B cell (primary cell): ENCODE data around the gene KCNJ10. TPM values are rescaled to one million over a fixed set of nuclear protein-coding genes. Genes with fewer than 3 reads are reported as not detected.

ENCODE experiments used
- ATAC-seq: fragments of 200-7000 bp; cut with Tn5 transposase; one replicate; pipeline ENCODE4 v1.10.0; 2021; ENCODE audit warnings: low read depth, mild to moderate bottlenecking, moderate number of reproducible peaks, moderate library complexity
- CTCF ChIA-PET: fragments of 350-600 bp; sonication (Branson Sonifier 250); formaldehyde crosslinking; loops from one replicate; lab custom pipeline; 2021; ENCODE audit warnings: antibody characterized with exemption, inconsistent platforms; lab: Charles Lee
- POLR2A ChIA-PET: fragments of 350-600 bp; sonication (Branson Sonifier 250); formaldehyde crosslinking; loops from one replicate; lab custom pipeline; 2021; ENCODE audit warnings: antibody characterized with exemption; lab: Charles Lee
- DNase-seq: peaks from one replicate; pipeline ENCODE4 v3.0.0; 2013
- H2AFZ ChIP-seq: 2 replicates; pipeline ENCODE4 v1.6.1; 2012; ENCODE audit warnings: mild to moderate bottlenecking, low read depth, low read length; ENCODE audit not compliant: insufficient read depth, poor library complexity, severe bottlenecking
- H3K27ac ChIP-seq, 2 donors: 1 replicate in 1 of 2; 2 replicates in 1 of 2; pipeline ENCODE4 v1.5.1; 2012 to 2013; ENCODE audit warnings: low read length in 2 of 2, mild to moderate bottlenecking in 2 of 2, moderate library complexity in 1 of 2
- H3K27me3 ChIP-seq, 4 experiments: fragments of 200-600 bp in 1 of 4; sonication (generic) in 1 of 4; replicated peaks in 1 of 4; 1 replicate in 2 of 4; 2 replicates in 2 of 4; pipeline versions ENCODE4 v1.6.1 to v1.7.0; 2013 to 2016; ENCODE audit warnings: low read length in 3 of 4, mild to moderate bottlenecking in 2 of 4, mixed read lengths in 1 of 4, moderate library complexity in 1 of 4; ENCODE audit not compliant: insufficient read depth in 4 of 4, control insufficient read depth in 3 of 4; ENCODE audit errors: control extremely low read depth in 1 of 4
- H3K36me3 ChIP-seq, 2 experiments: replicated peaks in 1 of 2; 1 replicate in 1 of 2; 2 replicates in 1 of 2; pipeline versions ENCODE4 v1.6.1 to v1.7.1; 2013; ENCODE audit warnings: low read length in 1 of 2; ENCODE audit not compliant: insufficient read depth in 2 of 2, control insufficient read depth in 1 of 2; ENCODE audit errors: control extremely low read depth in 1 of 2, extremely low read depth in 1 of 2
- H3K4me1 ChIP-seq, 2 donors: fragments of 200-600 bp in 1 of 2; sonication (generic) in 1 of 2; 1 replicate in 1 of 2; 2 replicates in 1 of 2; pipeline versions ENCODE4 v1.5.1 to v1.6.1; 2013 to 2017; ENCODE audit warnings: low read length in 2 of 2; ENCODE audit not compliant: control insufficient read depth in 2 of 2, insufficient read depth in 2 of 2
- H3K4me2 ChIP-seq: replicated peaks from 2 replicates; pipeline ENCODE3; 2012; ENCODE audit warnings: mild to moderate bottlenecking, low read depth, low read length; ENCODE audit not compliant: poor library complexity, severe bottlenecking
- H3K4me3 ChIP-seq, 5 experiments: fragments of 200-600 bp in 1 of 5; sonication (generic) in 1 of 5; 1 replicate in 3 of 5; 2 replicates in 2 of 5; pipeline versions ENCODE4 v1.5.1 to v1.7.0; 2011 to 2016; ENCODE audit warnings: low read length in 4 of 5, mild to moderate bottlenecking in 4 of 5, low read depth in 2 of 5, control low read depth in 1 of 5, moderate library complexity in 1 of 5; ENCODE audit not compliant: insufficient read depth in 1 of 5; ENCODE audit errors: control extremely low read depth in 1 of 5, extremely low read depth in 1 of 5
- H3K79me2 ChIP-seq: fragments of 200-600 bp; sonication (generic); one replicate; pipeline ENCODE4 v1.6.0; 2016; ENCODE audit warnings: low read length; ENCODE audit not compliant: control insufficient read depth, insufficient read depth
- H3K9ac ChIP-seq: fragments of 200-600 bp; sonication (generic); 2 replicates; pipeline ENCODE4 v1.6.1; 2017; ENCODE audit warnings: mild to moderate bottlenecking, low read length, moderate library complexity
- H3K9me3 ChIP-seq, 3 donors: one replicate each; pipeline versions ENCODE4 v1.6.1 to v1.7.1; 2013; ENCODE audit warnings: low read length in 2 of 3; ENCODE audit not compliant: control insufficient read depth in 2 of 3, insufficient read depth in 1 of 3; ENCODE audit errors: control extremely low read depth in 1 of 3
- H4K20me1 ChIP-seq: 2 replicates; pipeline ENCODE4 v1.6.0; 2012; ENCODE audit warnings: mild to moderate bottlenecking, low read length; ENCODE audit not compliant: insufficient read depth, control insufficient read depth, poor library complexity, severe bottlenecking
- H3K27ac Mint-ChIP-seq: one replicate; pipeline ENCODE4 v1.8.0; 2021; ENCODE audit warnings: mixed read lengths
- H3K27me3 Mint-ChIP-seq: one replicate; pipeline ENCODE4 v1.8.0; 2021; ENCODE audit warnings: mixed read lengths
- H3K4me1 Mint-ChIP-seq: one replicate; pipeline ENCODE4 v1.8.0; 2021; ENCODE audit warnings: mixed read lengths
- H3K4me3 Mint-ChIP-seq: one replicate; pipeline ENCODE4 v1.8.0; 2021; ENCODE audit warnings: mixed read lengths
- H3K9me3 Mint-ChIP-seq: one replicate; pipeline ENCODE4 v1.8.0; 2022; ENCODE audit warnings: mixed read lengths; ENCODE audit not compliant: insufficient read depth
- EZH2 ChIP-seq: IDR thresholded peaks from 2 replicates; pipeline ENCODE4 v1.6.1; 2012; ENCODE audit warnings: borderline replicate concordance, low read depth, mild to moderate bottlenecking, moderate library complexity, low read length; ENCODE audit not compliant: insufficient read depth, poor library complexity, severe bottlenecking
- WGBS: methylation state at CpG from one replicate; pipeline ENCODE4 v1.1.5; 2013; ENCODE audit warnings: missing lambda C conversion rate; ENCODE audit not compliant: insufficient coverage; 5-methylcytosine and 5-hydroxymethylcytosine counted together
- intact Hi-C: fragments of 100-400 bp; cut with micrococcal nuclease; formaldehyde crosslinking; loops from one replicate; pipeline ENCODE4 v1.10.0; 2022
- polyA plus RNA-seq: library from polyadenylated mRNA; depleted of rRNA; stranded (reverse); fragments of >200 nt; gene quantifications from 2 replicates; pipeline ENCODE4 v1.2.3, GENCODE V29; 2012
- total RNA-seq, 2 donors: library from RNA; stranded (reverse); fragments of 120-200 nt in 1 of 2; gene quantifications; 1 replicate in 1 of 2; 2 replicates in 1 of 2; pipeline versions ENCODE4 v1.2.3 to v1.2.4, GENCODE V29; 2013 to 2022
- TF ChIP-seq, protein P1 (sequence below): fragments of 200-600 bp; IDR thresholded peaks from one replicate; pipeline ENCODE4 v1.8.0; 2022; ENCODE audit warnings: antibody characterized with exemption, mild to moderate bottlenecking

Gene KCNJ10
- total and polyA plus RNA-seq, 2 donors (not counting 1 experiment from before 2014, with no cell fraction given), result not detected

DNA sequence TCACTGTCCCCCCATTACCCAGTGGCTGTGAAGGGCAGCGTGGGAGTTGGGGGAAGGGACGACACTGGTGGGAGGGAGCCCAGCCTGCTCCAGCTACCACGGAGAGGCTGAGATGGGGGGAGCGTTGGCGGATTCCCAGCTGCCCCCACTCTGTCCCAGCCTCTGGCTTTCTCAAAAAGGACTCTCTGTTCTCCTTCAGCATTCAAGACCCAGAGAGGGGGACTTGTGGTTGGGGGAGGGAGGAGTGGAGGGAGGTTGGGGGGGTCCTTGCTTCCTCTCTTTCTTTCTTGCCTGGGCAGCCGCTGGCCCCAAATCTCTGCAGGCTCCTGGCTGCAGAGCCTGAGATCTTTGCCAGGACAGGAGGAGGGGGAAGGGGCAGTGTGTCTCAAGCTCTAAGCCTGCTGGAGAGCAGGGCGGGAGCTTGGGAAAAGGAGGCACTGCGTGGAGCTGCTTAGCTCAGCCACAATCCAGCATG lies 47.8 kb upstream of the KCNJ10 start:
- Histone ChIP-seq H3K36me3 (no peaks in the 10 kb centered on the region), H3K27me3 (peaks cover 0 to 19% (median 4%) of the 10 kb centered on the region in 4 experiments), H3K9ac (no peak overlapping the region), H3K27ac (no peak overlapping the region), H2AFZ (no peak overlapping the region), H3K4me2 (no peak overlapping the region), H3K4me3 (no peak overlapping the region), H3K79me2 (no peaks in the 10 kb centered on the region), H3K4me1 (no peaks in the 10 kb centered on the region), H4K20me1 (no peaks in the 10 kb centered on the region), H3K9me3 (no peaks in the 10 kb centered on the region)
- no CpG with 5 or more reads among the region's 8 CpGs for WGBS
- Mint-ChIP-seq H3K4me1 (no peaks in the 10 kb centered on the region), H3K9me3 (no peaks in the 10 kb centered on the region), H3K27me3 (peaks cover 24% of the 10 kb centered on the region), H3K27ac (no peak overlapping the region), H3K4me3 (no peak overlapping the region)
- ATAC-seq (no peak), DNase-seq (no peak)
- POLR2A ChIA-PET, result no interaction called here
- intact Hi-C loops, result no loop called here
- no peak for TF ChIP-seq EZH2
- TF ChIP-seq, protein P1, sequence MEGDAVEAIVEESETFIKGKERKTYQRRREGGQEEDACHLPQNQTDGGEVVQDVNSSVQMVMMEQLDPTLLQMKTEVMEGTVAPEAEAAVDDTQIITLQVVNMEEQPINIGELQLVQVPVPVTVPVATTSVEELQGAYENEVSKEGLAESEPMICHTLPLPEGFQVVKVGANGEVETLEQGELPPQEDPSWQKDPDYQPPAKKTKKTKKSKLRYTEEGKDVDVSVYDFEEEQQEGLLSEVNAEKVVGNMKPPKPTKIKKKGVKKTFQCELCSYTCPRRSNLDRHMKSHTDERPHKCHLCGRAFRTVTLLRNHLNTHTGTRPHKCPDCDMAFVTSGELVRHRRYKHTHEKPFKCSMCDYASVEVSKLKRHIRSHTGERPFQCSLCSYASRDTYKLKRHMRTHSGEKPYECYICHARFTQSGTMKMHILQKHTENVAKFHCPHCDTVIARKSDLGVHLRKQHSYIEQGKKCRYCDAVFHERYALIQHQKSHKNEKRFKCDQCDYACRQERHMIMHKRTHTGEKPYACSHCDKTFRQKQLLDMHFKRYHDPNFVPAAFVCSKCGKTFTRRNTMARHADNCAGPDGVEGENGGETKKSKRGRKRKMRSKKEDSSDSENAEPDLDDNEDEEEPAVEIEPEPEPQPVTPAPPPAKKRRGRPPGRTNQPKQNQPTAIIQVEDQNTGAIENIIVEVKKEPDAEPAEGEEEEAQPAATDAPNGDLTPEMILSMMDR, result no peak
- CTCF ChIA-PET, result interaction anchor here (1.0 to 2.2 kb wide), 2 partner anchors 32 to 75 kb away, joined by 5 to 6 read pairs; no protein-coding TSS in a partner anchor

- H2AFZ ChIP-seq, result no peak overlapping the region
- H3K27me3 ChIP-seq, result peaks cover 0 to 19% (median 4%) of the 10 kb centered on the region in 4 experiments
- intact Hi-C loops, result no loop called here
- H4K20me1 ChIP-seq, result no peaks in the 10 kb centered on the region
- peaks cover 24% of the 10 kb centered on the region for H3K27me3 Mint-ChIP-seq
- H3K27ac ChIP-seq, result no peak overlapping the region
- ATAC-seq (no peak), DNase-seq (no peak)
- no CpG with 5 or more reads among the region's 1 CpG for WGBS
- H3K9ac ChIP-seq, result no peak overlapping the region
- no peaks in the 10 kb centered on the region for H3K79me2 ChIP-seq
- no peak overlapping the region for H3K27ac Mint-ChIP-seq
- no peaks in the 10 kb centered on the region for H3K36me3 ChIP-seq
- no peak overlapping the region for H3K4me3 ChIP-seq
- no peaks in the 10 kb centered on the region for H3K4me1 Mint-ChIP-seq
- no peaks in the 10 kb centered on the region for H3K9me3 ChIP-seq
- no peaks in the 10 kb centered on the region for H3K9me3 Mint-ChIP-seq
- H3K4me3 Mint-ChIP-seq, result no peak overlapping the region
- H3K4me1 ChIP-seq, result no peaks in the 10 kb centered on the region
- ChIA-PET POLR2A (no interaction called here), CTCF (interaction anchor here (1.0 to 2.2 kb wide), 2 partner anchors 32 to 76 kb away, joined by 5 to 6 read pairs; no protein-coding TSS in a partner anchor)
- no peak overlapping the region for H3K4me2 ChIP-seq
- TF ChIP-seq, protein P1, result no peak
- no peak for TF ChIP-seq EZH2
Observed at GRCh38 chr1:160117300-160117699, 47.3 kb upstream of the KCNJ10 start.
